NK-92 (cell line): ENCODE measurements around the gene KIF26B.

Experiments used
- DNase-seq: peaks from one replicate; lab custom pipeline; 2025; ENCODE audit not compliant: unreplicated experiment; lab: John Stamatoyannopoulos, UW

Gene KIF26B

GRCh38 chr1:245234217-245235081 lies 79.7 kb downstream of the KIF26B start:
- DNase-seq: no peak

- DNase-seq: no peak
Observed at GRCh38 chr1:245235156-245235555, 80.4 kb downstream of the KIF26B start.

- no peak for DNase-seq
Observed at GRCh38 chr1:245240648-245241165, 85.9 kb downstream of the KIF26B start.

- DNase-seq: no peak
Observed at GRCh38 chr1:245241526-245242130, 86.8 kb downstream of the KIF26B start.

- DNase-seq: no peak
Observed at GRCh38 chr1:245242989-245243388, 88.2 kb downstream of the KIF26B start.

GRCh38 chr1:245245021-245245667 lies 90.4 kb downstream of the KIF26B start:
- DNase-seq: no peak

- no peak for DNase-seq
Observed at GRCh38 chr1:245246433-245246832, 91.6 kb downstream of the KIF26B start.

GRCh38 chr1:245247356-245247755 lies 92.6 kb downstream of the KIF26B start:
- DNase-seq: no peak

- DNase-seq: no peak
Observed at GRCh38 chr1:245247801-245248200, 93.0 kb downstream of the KIF26B start.

GRCh38 chr1:245248231-245248731 lies 93.5 kb downstream of the KIF26B start:
- DNase-seq: no peak

GRCh38 chr1:245255783-245256182 lies 101.0 kb downstream of the KIF26B start:
- DNase-seq: no peak

GRCh38 chr1:245256528-245256927 lies 101.7 kb downstream of the KIF26B start:
- no peak for DNase-seq

GRCh38 chr1:245258271-245258920 lies 103.6 kb downstream of the KIF26B start:
- DNase-seq: no peak

- no peak for DNase-seq
Observed at GRCh38 chr1:245260110-245260882, 105.5 kb downstream of the KIF26B start.

- DNase-seq: no peak
Observed at GRCh38 chr1:245260883-245261282, 106.1 kb downstream of the KIF26B start.

- no peak for DNase-seq
Observed at GRCh38 chr1:245261786-245262185, 107.0 kb downstream of the KIF26B start.

GRCh38 chr1:245263529-245264095 lies 108.8 kb downstream of the KIF26B start:
- no peak for DNase-seq

- no peak for DNase-seq
Observed at GRCh38 chr1:245264226-245264625, 109.4 kb downstream of the KIF26B start.

GRCh38 chr1:245266105-245266504 lies 111.3 kb downstream of the KIF26B start:
- no peak for DNase-seq

- no peak for DNase-seq
Observed at GRCh38 chr1:245270063-245270462, 115.3 kb downstream of the KIF26B start.
